CD4-positive, alpha-beta T cell (primary cell): Measurements from ENCODE around the gene SMURF2. TPM values are rescaled to one million over a fixed set of nuclear protein-coding genes. Genes with fewer than 3 reads are reported as not detected.

Experiments
- ATAC-seq: fragments of 200-7000 bp; cut with Tn5 transposase; one replicate; pipeline ENCODE4 v1.10.0; 2022; ENCODE audit warnings: mild to moderate bottlenecking; ENCODE audit not compliant: poor library complexity
- CTCF ChIA-PET: fragments of 350-600 bp; sonication (Branson Sonifier 250); formaldehyde crosslinking; loops from one replicate; lab custom pipeline; 2021; ENCODE audit warnings: antibody characterized with exemption, inconsistent platforms; lab: Charles Lee
- POLR2A ChIA-PET: fragments of 350-600 bp; sonication (Branson Sonifier 250); formaldehyde crosslinking; loops from one replicate; lab custom pipeline; 2021; ENCODE audit warnings: antibody characterized with exemption, inconsistent platforms; lab: Charles Lee
- DNase-seq, 14 experiments: peaks; one replicate each; pipeline ENCODE4 v3.0.0-alpha.2; 2013 to 2020; ENCODE audit warnings: mixed read lengths in 2 of 14
- H3K27ac ChIP-seq, 2 donors: one replicate each; pipeline versions ENCODE4 v1.5.1 to v1.7.0; 2013; ENCODE audit warnings: low read length in 2 of 2, low read depth in 1 of 2, mild to moderate bottlenecking in 1 of 2
- H3K27me3 ChIP-seq, 2 experiments: 1 replicate in 1 of 2; 2 replicates in 1 of 2; pipeline versions ENCODE4 v1.6.1 to v1.7.0; 2013; ENCODE audit warnings: low read length in 2 of 2, control low read depth in 1 of 2, mild to moderate bottlenecking in 1 of 2, moderate library complexity in 1 of 2; ENCODE audit not compliant: insufficient read depth in 2 of 2, control insufficient read depth in 1 of 2
- H3K36me3 ChIP-seq: one replicate; pipeline ENCODE4 v1.6.1; 2013; ENCODE audit warnings: low read length, control low read depth; ENCODE audit not compliant: insufficient read depth
- H3K4me1 ChIP-seq: one replicate; pipeline ENCODE4 v1.6.1; 2013; ENCODE audit warnings: low read length, control low read depth; ENCODE audit not compliant: insufficient read depth
- H3K4me3 ChIP-seq: one replicate; pipeline ENCODE4 v1.5.1; 2013; ENCODE audit warnings: mild to moderate bottlenecking, low read length, moderate library complexity
- H3K9me3 ChIP-seq, 2 experiments: 1 replicate in 1 of 2; 2 replicates in 1 of 2; pipeline versions ENCODE4 v1.6.1 to v1.7.0; 2013; ENCODE audit warnings: low read length in 2 of 2, mild to moderate bottlenecking in 2 of 2, control low read depth in 1 of 2, moderate library complexity in 1 of 2; ENCODE audit not compliant: control insufficient read depth in 1 of 2, insufficient read depth in 1 of 2
- H3K27ac Mint-ChIP-seq: one replicate; pipeline ENCODE4 v1.8.0; 2020; ENCODE audit warnings: mixed read lengths
- H3K27me3 Mint-ChIP-seq: one replicate; pipeline ENCODE4 v1.8.0; 2021; ENCODE audit warnings: mixed read lengths
- H3K36me3 Mint-ChIP-seq: one replicate; pipeline ENCODE4 v1.8.0; 2021; ENCODE audit warnings: low read depth, mixed read lengths
- H3K4me1 Mint-ChIP-seq: one replicate; pipeline ENCODE4 v1.8.0; 2021; ENCODE audit warnings: low read depth, mixed read lengths
- H3K4me3 Mint-ChIP-seq: one replicate; pipeline ENCODE4 v1.8.0; 2020; ENCODE audit warnings: mild to moderate bottlenecking, mixed read lengths
- H3K9me3 Mint-ChIP-seq: one replicate; pipeline ENCODE4 v1.8.0; 2020; ENCODE audit warnings: mixed read lengths
- intact Hi-C, 2 experiments: fragments of 100-400 bp; cut with DNase I in 1 of 2; cut with micrococcal nuclease in 1 of 2; formaldehyde crosslinking; loops; one replicate each; pipeline versions ENCODE4 v1.15.1 to v1.9.0; 2023 to 2025; cut with DNase I, micrococcal nuclease
- total RNA-seq, 174 experiments: library from RNA in 2 of 174; stranded (reverse) in 2 of 174; gene quantifications; one replicate each; pipeline ENCODE4 v1.2.3 and lab custom pipeline; 2021 to 2026
- TF ChIP-seq, protein P1 (sequence below): fragments of 200-600 bp; IDR thresholded peaks from one replicate; pipeline ENCODE4 v1.8.0; 2022; ENCODE audit warnings: antibody characterized with exemption, mild to moderate bottlenecking

Gene SMURF2
- total RNA-seq, 2 experiments from 2014 or later = 28.0 to 29.7 TPM

DNA sequence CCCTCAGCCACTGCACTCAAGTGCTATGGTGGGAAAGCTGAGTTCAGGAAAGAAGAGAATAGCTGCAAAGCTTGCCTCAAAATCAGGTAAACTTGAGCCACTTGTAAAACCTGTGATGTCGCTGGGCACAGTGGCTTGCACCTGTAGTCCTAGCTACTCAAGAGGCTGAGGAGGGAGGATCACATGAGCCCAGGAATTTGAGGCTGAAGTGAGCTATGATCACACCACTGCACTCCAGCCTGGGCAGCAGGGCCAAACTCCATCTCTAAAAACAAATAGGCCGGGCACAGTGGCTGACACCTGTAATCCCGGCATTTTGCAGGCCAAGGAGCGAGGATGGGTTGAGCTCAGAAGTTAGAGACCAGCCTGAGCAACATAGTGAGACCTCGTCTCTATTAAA is 26.4 kb upstream of the SMURF2 start:
- TF ChIP-seq, protein P1, sequence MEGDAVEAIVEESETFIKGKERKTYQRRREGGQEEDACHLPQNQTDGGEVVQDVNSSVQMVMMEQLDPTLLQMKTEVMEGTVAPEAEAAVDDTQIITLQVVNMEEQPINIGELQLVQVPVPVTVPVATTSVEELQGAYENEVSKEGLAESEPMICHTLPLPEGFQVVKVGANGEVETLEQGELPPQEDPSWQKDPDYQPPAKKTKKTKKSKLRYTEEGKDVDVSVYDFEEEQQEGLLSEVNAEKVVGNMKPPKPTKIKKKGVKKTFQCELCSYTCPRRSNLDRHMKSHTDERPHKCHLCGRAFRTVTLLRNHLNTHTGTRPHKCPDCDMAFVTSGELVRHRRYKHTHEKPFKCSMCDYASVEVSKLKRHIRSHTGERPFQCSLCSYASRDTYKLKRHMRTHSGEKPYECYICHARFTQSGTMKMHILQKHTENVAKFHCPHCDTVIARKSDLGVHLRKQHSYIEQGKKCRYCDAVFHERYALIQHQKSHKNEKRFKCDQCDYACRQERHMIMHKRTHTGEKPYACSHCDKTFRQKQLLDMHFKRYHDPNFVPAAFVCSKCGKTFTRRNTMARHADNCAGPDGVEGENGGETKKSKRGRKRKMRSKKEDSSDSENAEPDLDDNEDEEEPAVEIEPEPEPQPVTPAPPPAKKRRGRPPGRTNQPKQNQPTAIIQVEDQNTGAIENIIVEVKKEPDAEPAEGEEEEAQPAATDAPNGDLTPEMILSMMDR = no peak
- no peak overlapping the region for H3K27ac Mint-ChIP-seq
- H3K4me1 Mint-ChIP-seq = no peaks in the 10 kb centered on the region
- ChIA-PET POLR2A (no interaction called here), CTCF (no interaction called here)
- DNase-seq (no peak), ATAC-seq (no peak)
- H3K27me3 Mint-ChIP-seq = no peaks in the 10 kb centered on the region
- no peak overlapping the region for H3K4me3 ChIP-seq
- no peaks in the 10 kb centered on the region for H3K36me3 ChIP-seq
- no peaks in the 10 kb centered on the region for H3K9me3 ChIP-seq
- intact Hi-C loops = no loop called here
- H3K4me1 ChIP-seq = no peaks in the 10 kb centered on the region
- no peaks in the 10 kb centered on the region for H3K36me3 Mint-ChIP-seq
- H3K27me3 ChIP-seq = no peaks in the 10 kb centered on the region
- H3K27ac ChIP-seq = no peak overlapping the region
- H3K9me3 Mint-ChIP-seq = no peaks in the 10 kb centered on the region
- H3K4me3 Mint-ChIP-seq = no peak overlapping the region

DNA sequence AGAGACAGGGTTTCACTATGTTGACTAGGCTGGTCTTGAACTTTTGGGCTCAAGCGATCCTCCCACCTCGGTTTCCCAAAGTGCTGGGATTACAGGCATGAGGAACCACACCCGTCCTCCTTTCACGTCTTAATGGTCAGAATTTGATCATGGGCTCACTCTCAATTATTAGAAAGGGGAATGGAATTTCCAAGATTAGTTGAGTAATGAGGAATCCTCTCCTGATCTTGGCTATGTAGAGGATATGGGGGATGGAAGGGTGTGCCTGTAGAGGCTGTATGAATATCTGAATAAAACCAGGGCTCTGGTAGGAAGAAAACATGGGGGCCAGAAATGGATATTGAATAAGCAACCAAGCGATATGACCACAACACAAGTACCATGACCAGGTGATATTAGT is 25.9 kb upstream of the SMURF2 start:
- no peak overlapping the region for H3K4me3 ChIP-seq
- intact Hi-C loops = no loop called here
- no peaks in the 10 kb centered on the region for H3K36me3 Mint-ChIP-seq
- H3K4me1 Mint-ChIP-seq = no peaks in the 10 kb centered on the region
- H3K4me1 ChIP-seq = no peaks in the 10 kb centered on the region
- no peak overlapping the region for H3K4me3 Mint-ChIP-seq
- no peak for DNase-seq
- no peak overlapping the region for H3K27ac Mint-ChIP-seq
- no peaks in the 10 kb centered on the region for H3K27me3 Mint-ChIP-seq
- H3K27me3 ChIP-seq = no peaks in the 10 kb centered on the region
- ChIA-PET CTCF (no interaction called here), POLR2A (no interaction called here)
- H3K27ac ChIP-seq = no peak overlapping the region
- TF ChIP-seq, protein P1 = no peak
- H3K36me3 ChIP-seq = no peaks in the 10 kb centered on the region
- H3K9me3 Mint-ChIP-seq = no peaks in the 10 kb centered on the region
- no peaks in the 10 kb centered on the region for H3K9me3 ChIP-seq
- no peak for ATAC-seq

DNA sequence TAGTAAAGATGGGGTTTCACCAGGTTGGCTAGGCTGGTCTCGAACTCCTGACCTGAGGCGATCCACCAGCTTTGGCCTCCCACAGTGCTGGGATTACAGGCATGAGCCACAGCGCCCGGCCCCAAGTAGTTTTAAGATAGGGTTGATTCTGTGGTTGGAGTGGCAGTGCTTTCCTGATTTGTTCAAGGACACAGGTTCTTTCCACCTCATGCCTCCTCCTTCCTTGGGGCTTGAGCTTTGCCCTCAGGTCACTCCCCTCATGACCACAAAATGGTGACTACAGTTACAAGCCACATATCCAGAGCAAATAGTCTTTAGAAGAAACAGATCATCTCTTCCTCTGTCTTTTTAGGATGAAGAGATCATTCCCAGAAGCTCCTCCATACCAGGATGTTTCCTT is 25.3 kb upstream of the SMURF2 start:
- H3K27ac ChIP-seq = no peak overlapping the region
- no peaks in the 10 kb centered on the region for H3K36me3 ChIP-seq
- TF ChIP-seq, protein P1 = no peak
- H3K4me1 ChIP-seq = no peaks in the 10 kb centered on the region
- H3K27ac Mint-ChIP-seq = no peak overlapping the region
- no peaks in the 10 kb centered on the region for H3K9me3 Mint-ChIP-seq
- no peaks in the 10 kb centered on the region for H3K27me3 Mint-ChIP-seq
- DNase-seq = no peak
- no peaks in the 10 kb centered on the region for H3K27me3 ChIP-seq
- no peaks in the 10 kb centered on the region for H3K4me1 Mint-ChIP-seq
- CTCF ChIA-PET = no interaction called here
- intact Hi-C loops = no loop called here
- POLR2A ChIA-PET = no interaction called here
- no peak overlapping the region for H3K4me3 ChIP-seq
- H3K36me3 Mint-ChIP-seq = no peaks in the 10 kb centered on the region
- no peaks in the 10 kb centered on the region for H3K9me3 ChIP-seq
- ATAC-seq = no peak
- H3K4me3 Mint-ChIP-seq = no peak overlapping the region
